ENCODE results near the gene RPL22L1.
A peak's percentile ranks its signal among the peaks of the same experiment; 100 is the strongest.
"Not testable (repeated sequence)": the region's sequence is repeated elsewhere in the genome, so short reads cannot be mapped to it uniquely, and the experiment has no call there.

RPL22L1 gene
- 74.3 to 106 (median 85.6) reads per million in 4 donors for total RNA-seq

DNA sequence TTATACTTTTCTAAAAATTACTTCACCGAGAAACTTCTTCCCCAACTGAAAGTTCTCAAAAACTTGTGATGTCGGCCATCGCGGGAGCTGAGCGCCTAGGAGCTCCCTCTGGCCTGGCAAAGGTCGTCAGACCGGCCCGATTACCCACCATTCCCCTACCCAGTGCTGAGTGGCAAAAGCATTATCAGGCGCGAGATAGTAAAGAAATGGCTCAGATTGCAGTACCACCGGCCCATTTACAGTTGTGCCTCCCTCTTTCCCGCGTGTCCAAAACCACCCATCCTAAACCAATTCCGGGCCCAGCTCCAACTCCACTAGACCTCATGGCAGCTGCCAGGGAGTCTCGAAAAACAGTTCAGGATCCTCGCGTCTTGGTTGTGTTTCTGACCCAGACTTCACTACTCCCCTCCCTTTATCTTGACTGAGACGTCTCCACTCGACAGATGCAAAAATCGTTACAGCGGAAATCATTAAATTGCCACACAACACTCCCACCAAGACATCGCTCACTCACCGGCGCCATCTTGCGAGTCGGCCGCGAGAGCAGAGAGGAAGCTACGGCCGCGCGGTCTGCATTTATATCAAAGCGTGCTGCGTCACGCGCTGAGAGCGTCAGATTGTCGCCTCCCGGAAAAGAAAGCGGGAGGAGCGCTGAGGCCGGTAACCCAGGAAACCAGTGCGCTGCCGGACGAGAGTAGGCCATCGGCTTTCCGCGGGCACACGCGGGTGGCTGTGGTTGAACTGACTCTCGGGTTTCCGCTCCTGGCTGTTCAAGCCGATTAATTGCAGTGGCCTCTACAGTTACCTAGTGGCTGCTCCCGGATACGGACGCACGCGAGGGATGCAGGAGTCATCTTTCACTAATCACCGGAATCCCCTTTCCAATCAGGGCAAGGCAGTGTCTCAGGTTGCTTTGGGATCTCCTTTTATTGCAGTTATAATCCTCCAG, at the start of gene RPL22L1:
RPL22L1 (minus strand) TSS at position 551 of the 949 bp plus-strand sequence; CDS start at position 523, 28 bp downstream.
- DNase-seq, result peak; percentile 81 to 98 (median 85)

DNA sequence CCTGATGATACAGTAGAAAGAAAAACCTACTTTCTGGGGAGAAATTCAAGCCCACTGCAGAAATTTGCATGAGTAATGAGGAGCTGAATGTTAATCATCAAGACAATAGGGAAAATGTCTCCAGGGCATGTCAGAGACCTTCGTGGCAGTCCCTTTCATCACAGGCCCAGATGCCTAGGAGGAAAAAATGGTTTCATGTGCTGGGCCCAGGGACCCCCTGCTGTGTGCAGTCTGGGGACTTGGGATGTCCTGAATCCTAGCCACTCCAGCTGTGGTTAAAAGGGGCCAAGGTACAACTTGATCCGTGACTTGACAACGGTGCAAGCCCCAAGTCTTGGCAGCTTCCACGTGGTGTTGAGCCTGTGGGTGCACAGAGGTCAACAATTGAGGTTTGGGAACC, 48.7 kb upstream of the RPL22L1 start:
- DNase-seq, result no peak

DNA sequence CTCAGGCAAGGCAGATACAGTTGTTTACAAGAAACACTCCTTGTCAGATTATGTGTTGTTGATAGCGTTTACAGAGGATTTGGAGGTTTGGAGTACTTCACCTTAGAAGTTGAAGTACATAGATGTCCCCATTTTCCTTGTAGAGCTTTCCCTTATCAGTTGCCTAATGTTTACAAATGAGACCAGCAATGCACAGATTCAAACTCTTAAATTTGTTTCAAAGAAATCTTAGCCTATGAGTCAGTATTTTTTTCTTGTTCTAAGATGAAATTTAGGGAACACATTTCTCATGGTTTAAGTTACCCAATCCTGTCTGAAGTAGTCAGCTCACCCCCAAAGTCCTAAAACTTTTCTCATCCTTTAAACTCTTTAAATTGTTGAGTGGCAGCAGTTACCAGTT, 44.7 kb upstream of the RPL22L1 start:
- no peak for DNase-seq

DNA sequence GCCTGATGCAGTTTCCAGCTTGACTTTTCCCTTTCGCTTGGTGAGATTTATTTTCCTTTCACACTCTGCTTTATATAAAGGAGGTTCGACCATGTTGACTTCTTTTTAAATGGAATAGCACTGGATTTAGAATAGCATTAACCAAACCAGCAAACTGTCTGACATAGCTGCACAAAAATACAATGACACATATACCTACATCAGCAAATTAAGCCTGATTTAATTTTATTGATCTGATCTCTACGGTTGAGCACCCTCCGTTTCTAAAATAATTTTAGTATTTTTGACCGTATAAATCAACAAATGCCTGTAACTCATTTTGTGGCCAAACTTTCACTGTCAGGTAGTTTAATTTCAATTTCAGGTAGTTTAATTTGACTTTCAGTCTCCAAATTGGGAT, 44.2 kb upstream of the RPL22L1 start:
- DNase-seq, result no peak

DNA sequence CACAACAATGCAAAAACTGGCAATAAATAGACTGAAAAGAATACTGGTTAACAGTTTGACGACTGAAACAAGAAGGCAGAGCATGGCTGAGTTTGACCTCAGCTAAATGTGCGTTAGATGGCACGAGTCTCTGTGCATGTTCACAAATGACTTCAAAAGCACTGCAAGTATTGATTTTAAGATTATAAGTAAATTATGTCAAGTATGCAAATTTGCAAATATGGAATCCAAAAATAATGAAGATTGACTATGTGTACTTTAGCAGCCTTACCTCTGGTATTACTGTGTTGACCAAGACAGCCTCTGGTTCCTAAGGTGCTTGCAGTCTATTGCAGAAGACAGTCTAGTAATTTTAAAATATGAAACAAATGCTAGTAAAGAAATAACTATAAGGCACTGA, 41.1 kb upstream of the RPL22L1 start:
- no peak for DNase-seq

DNA sequence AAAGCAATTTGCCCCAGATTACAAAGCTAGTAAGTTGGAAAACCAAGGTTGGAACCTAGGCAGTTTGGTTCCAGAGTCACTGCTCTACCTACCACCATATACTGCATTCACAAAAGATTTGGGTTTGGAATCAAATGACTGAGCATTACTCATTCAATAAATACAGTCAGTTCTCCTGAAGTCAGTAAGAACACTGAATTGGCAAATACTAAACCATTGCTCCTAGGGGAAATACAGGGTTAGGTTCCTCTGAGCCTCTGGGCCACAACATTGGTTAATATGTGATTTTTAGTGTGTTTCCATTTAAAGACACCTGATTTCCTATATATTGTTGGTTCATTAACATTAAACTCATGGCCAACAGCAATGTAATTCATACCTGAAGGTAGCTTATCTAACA, 40.5 kb upstream of the RPL22L1 start:
- DNase-seq, result no peak

DNA sequence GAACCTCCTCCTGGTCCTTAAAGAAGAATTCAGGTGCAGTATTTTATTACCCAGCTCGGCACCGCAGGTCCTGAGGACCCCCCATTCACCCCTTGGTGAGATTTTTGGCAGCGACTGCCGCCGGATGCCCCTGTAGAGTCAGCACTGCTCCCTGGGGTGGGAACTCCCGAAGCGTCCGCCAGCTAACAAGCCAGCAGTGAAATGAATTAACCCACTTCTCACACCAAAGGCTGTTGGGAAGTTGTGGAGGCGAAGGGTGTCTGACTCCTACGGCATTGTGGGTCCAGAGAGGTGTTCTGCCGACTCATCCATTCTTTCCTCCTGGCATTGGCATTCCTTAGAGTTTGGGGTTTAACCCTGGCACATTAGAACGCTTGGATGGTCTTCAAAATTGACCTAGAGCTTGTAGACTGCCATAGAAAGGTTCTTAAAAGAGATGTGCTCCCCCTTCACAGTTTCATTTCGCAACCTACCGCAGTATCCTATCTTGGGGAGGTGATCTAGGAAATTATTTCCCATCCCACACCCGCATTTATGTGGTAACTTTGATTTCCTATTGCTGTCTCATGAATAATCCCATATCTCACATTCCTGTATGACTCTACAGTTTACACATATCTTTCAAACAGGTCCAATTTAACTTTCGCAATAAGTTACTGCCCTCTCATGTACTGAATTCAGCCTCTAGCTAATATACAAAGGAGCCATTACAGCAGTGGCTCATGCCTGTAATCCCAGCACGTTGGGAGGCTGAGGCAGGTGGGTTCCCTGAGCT, 39.3 kb upstream of the RPL22L1 start:
- peak in 1 of 5 donors; percentile 3 for DNase-seq

DNA sequence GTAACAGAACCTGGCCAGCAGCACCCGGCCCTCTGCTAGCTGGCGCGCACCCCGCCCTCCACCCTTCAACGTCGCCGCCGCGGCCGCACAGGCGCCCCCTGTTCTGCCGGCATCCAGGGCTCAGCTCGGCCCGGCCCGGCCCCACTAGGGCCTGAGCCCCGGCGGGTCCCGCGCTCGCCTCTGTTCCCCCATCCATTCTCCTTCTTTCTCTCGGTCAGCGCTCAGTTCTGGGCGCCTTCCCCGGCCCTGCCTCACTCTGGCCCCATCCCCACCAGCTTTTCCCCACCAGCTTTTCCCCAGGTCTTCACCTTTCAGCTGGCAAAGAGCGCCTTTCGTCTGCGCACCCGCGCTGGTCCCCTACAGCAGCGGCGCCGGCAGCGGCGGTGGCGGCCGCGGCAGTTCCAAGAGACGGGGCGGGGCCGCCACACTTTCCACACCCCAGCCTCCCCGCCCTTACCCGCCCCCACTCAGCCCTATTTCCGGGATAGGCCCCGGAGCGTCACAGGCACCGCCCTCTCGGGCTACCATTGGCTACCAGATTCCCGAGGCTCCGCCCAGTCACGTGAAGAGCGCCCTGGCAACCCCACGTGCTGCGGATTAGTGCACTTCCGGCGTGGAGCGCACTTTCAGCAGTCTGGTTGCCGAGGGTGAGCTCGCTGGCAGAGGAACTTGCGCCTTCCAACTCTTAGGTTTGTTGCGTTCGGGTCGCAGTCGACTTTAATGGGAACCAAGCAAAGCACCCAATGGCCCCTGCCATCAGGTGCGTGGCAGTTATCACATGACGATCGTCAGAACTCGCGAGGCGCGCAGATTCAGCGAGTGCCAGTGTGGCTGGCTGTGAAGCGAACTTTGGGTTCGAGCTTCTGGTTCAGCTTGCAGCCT, 38.5 kb upstream of the RPL22L1 start, which contains the start of gene EIF5A2:
EIF5A2 (minus strand) TSS at position 403 of the 882 bp plus-strand sequence. CDS start 831 bp downstream, outside the sequence.
- DNase-seq, result peak; percentile 92 to 97 (median 93)

GRCh38 chr3:170907637-170908234, 37.7 kb upstream of the RPL22L1 start:
- no peak for DNase-seq

- no peak for DNase-seq
Observed at GRCh38 chr3:170905862-170906261, 35.9 kb upstream of the RPL22L1 start.

GRCh38 chr3:170903123-170903522, 33.1 kb upstream of the RPL22L1 start:
- DNase-seq, result no peak

GRCh38 chr3:170899455-170899854, 29.5 kb upstream of the RPL22L1 start:
- no peak for DNase-seq

GRCh38 chr3:170897978-170898377, 28.0 kb upstream of the RPL22L1 start:
- DNase-seq, result no peak

- not testable (repeated sequence) for DNase-seq
Observed at GRCh38 chr3:170897199-170897598, 27.2 kb upstream of the RPL22L1 start.

- DNase-seq, result no peak
Observed at GRCh38 chr3:170896781-170897180, 26.8 kb upstream of the RPL22L1 start.

DNA sequence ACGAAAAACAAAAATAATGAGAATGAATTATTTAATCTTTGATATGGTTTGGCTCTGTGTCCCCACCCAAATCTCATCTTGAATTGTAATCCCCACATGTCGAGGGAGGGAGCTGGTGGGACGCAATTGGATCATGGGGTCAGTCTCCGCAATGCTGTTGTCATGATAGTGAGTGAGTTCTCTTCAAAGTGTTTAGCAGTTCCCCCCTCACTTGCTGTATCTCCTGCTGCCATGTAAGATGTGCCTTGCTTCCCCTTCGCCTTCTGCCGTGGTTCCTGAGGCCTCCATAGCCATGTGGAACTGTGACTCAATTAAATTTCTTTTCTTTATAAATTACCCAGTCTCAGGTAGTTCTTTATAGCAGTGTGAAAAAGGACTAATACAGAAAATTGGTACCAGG, 26.3 kb upstream of the RPL22L1 start:
- DNase-seq, result not testable (repeated sequence)

GRCh38 chr3:170893895-170894294, 23.9 kb upstream of the RPL22L1 start:
- no peak for DNase-seq

GRCh38 chr3:170889630-170890029, 19.6 kb upstream of the RPL22L1 start:
- no peak for DNase-seq

GRCh38 chr3:170889132-170889531, 19.1 kb upstream of the RPL22L1 start:
- DNase-seq, result no peak

DNA sequence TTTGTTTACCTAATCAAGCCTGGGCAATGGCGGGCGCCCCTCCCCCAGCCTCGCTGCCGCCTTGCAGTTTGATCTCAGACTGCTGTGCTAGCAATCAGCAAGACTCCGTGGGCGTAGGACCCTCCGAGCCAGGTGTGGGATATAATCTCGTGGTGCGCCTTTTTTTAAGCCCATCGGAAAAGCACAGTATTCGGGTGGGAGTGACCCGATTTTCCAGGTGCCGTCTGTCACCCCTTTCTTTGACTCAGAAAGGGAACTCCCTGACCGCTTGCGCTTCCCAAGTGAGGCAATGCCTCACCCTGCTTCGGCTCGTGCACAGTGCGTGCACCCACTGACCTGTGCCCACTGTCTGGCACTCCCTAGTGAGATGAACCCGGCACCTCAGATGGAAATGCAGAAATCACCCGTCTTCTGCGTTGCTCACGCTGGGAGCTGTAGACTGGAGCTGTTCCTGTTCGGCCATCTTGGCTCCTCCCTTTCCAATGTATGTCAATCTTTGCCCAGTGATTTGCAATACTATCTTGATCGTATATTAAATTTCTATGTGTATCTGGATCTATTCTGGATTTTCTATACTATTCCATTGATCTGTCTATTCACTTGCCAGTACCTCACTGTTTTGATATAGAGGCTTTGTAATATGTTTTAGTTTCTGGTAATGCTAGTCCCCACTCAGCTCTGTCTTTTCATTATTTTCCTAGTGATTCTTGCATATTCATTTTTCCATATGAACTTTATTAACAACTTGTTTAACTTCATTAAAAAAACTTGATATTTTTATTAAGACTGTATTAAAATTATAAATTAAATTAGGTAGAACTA, 14.3 kb upstream of the RPL22L1 start:
- not testable (repeated sequence) for DNase-seq

- DNase-seq, result not testable (repeated sequence)
Observed at GRCh38 chr3:170878688-170879087, 8.7 kb upstream of the RPL22L1 start.

Measured in T-helper 1 cell (primary cell).